ENCODE measurements around the gene ENDOV.

- TF ChIP-seq ZNF83 (CRISPR knock-in tag; IDR thresholded peaks at IDR 0.05; ENCODE audit: borderline replicate concordance) (no peak), RFX5 (IDR thresholded peaks at IDR 0.05; ENCODE audit: low read depth, low read length) (no peak), MEIS1 (CRISPR knock-in tag; IDR thresholded peaks at IDR 0.05; ENCODE audit: borderline replicate concordance) (no peak), LCORL (IDR thresholded peaks at IDR 0.05) (no peak), LCORL (CRISPR knock-in tag; IDR thresholded peaks at IDR 0.05) (no peak), MAF1 (CRISPR knock-in tag; IDR thresholded peaks at IDR 0.05; ENCODE audit: borderline replicate concordance) (no peak), PHF20 (CRISPR knock-in tag; IDR thresholded peaks at IDR 0.05) (no peak), ZBTB20 (CRISPR knock-in tag; IDR thresholded peaks at IDR 0.05; ENCODE audit: borderline replicate concordance, low read depth) (no peak), WIZ (CRISPR knock-in tag; IDR thresholded peaks at IDR 0.05) (no peak), FOXM1 (CRISPR knock-in tag; IDR thresholded peaks at IDR 0.05) (no peak), NFATC3 (CRISPR knock-in tag; IDR thresholded peaks at IDR 0.05) (no peak)
Observed at GRCh38 chr17:80463784-80464400, 48.9 kb downstream of the ENDOV start.
